ENCODE measurements around the gene TTLL13. TPM values are rescaled to one million over a fixed set of nuclear protein-coding genes. Genes with fewer than 3 reads are reported as not detected.
"Not testable (repeated sequence)": the region's sequence is repeated elsewhere in the genome, so short reads cannot be mapped to it uniquely, and the experiment has no call there.

Gene TTLL13
- total RNA-seq, 1 donor from 2014 or later = 0.16 TPM

DNA sequence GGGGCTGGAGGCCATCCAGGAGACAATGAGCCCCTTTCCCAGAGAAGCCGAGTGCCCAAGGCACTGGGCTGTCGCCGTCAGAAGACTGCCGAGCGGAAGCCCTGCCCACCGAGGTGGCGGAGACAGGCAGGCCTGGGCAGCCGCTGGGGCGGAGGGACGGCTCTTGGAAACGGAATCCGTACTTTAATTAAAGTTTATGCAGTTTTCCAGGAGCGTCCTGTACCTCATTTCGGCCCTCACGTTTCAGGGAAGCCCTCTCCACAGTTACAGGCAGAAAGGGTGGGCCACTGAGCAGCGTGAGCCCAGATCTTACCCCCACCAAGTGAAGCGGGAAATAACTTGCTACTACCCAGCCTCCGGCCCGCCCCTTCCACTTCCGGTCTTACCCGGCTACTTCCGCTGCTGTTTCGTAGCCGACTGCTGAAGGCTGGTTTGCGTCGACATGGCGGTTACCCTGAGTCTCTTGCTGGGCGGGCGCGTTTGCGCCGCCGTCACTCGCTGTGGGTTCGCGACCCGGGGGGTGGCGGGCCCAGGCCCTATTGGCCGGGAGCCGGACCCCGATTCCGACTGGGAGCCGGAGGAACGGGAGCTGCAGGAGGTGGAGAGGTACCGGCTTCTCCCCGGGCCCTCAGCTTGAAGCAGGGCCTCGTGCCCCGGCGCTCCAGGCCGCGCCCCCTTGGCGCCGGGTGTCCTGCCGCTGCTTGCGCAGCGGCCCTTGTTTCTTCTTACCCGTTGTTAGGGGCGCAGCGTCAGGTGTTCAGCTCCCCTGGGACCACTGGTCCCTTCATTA lies 16.1 kb downstream of the TTLL13 start, which contains the start of gene NGRN:
NGRN (plus strand) TSS at position 402 of the 790 bp plus-strand sequence; CDS start at position 443, 41 bp downstream.
- intact Hi-C loops (cut with DNase I) = loop anchor here (5.0 kb wide), 1 partner anchor 33 kb away; the partner anchor contains the start of genes CIB1 and GDPGP1
- DNase-seq (ENCODE audit: low spot score) = peak; percentile 99

DNA sequence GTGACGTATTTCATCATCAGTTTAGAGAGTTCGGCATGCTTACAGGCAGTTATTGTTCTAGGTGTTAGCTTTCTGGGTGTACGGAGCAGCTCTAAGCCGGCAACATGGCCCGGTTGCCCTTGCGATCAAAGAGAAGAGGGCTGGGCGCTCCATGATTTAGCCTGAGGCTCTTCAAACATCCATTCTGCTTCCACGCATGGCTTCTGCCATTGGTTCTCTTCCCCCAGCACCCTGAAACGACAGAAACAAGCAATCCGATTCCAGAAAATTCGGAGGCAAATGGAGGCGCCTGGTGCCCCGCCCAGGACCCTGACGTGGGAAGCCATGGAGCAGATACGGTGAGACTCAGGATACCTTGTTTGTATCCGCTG lies 16.7 kb downstream of the TTLL13 start:
- intact Hi-C loops (cut with DNase I) = loop anchor here (5.0 kb wide), 1 partner anchor 34 kb away; the partner anchor contains the start of genes CIB1 and GDPGP1
- no peak for DNase-seq (ENCODE audit: low spot score)

DNA sequence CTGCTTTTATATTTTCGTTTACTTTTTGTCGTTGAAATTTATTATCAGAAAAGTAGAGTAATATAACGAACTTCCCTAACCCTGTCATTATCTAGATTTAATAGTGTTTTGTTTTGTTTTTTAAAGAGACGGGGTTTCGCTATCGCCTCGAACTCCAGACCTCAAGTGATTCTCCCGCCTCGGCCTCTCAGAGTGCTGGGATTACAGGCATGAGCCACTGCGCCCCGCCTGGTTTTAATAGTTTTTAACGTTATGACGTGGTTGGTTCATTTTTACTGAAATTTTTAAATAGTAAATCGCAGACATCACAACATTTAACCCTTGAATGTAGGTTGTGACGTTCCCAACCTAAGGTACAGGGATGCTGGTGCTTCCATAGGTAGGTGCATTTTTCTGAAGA lies 17.1 kb downstream of the TTLL13 start:
- DNase-seq (ENCODE audit: low spot score) = no peak
- intact Hi-C loops (cut with DNase I) = loop anchor here (5.0 kb wide), 1 partner anchor 34 kb away; the partner anchor contains the start of genes CIB1 and GDPGP1

DNA sequence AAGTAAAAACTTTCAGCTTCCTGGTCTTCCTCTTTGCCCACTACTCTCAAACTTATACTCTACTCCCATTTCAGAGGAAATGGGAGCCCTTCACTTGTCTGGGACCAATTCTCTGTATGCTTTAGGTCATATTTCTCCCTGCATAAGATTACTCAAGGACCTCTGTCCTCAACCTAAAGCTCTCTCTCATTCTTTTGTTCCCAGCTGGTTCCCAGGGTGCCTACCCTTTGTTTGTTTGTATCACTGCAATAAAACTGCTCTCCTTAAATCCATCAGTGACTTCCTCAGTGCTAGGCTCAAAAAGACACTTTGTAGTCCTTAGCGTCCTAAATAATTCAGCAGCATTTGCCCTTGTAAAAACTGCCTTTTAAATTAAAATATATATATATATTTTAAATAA lies 19.1 kb downstream of the TTLL13 start:
- intact Hi-C loops (cut with DNase I) = loop anchor here (5.0 kb wide), 1 partner anchor 36 kb away; the partner anchor contains the start of genes CIB1 and GDPGP1

DNA sequence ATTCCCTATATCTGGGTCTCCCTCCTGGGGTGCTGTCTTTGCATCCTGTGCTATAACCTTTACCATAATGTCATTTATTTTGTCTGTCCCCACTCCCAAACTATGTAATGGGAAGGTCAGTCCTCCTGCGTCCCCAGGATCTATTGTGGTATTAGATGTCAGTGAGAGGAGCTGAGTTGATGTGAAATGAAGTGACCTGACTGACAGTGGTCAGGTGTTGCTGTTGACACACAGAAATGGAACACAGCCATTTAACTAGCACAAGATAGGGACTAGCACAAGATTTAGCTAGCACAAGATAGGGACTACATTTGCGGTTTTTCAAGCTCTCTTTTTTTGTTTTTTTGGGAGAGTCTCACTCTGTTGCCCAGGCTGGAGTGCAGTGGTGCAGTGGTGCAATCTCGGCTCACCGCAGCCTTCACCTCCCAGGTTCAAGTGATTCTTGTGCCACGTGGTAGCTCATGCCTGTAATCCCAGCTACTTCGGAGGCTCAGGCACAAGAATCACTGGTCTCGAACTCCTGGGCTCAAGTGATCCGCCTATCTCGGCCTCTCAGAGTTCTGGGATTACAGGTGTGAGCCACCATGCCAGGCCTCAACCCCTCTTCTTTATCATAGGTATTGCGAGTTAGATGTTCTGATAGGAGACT lies 21.3 kb downstream of the TTLL13 start:
- intact Hi-C loops (cut with DNase I) = no loop called here

More for the DNA sequence above, 19.1 kb downstream of the TTLL13 start:
- DNase-seq (ENCODE audit: low spot score) = no peak

DNA sequence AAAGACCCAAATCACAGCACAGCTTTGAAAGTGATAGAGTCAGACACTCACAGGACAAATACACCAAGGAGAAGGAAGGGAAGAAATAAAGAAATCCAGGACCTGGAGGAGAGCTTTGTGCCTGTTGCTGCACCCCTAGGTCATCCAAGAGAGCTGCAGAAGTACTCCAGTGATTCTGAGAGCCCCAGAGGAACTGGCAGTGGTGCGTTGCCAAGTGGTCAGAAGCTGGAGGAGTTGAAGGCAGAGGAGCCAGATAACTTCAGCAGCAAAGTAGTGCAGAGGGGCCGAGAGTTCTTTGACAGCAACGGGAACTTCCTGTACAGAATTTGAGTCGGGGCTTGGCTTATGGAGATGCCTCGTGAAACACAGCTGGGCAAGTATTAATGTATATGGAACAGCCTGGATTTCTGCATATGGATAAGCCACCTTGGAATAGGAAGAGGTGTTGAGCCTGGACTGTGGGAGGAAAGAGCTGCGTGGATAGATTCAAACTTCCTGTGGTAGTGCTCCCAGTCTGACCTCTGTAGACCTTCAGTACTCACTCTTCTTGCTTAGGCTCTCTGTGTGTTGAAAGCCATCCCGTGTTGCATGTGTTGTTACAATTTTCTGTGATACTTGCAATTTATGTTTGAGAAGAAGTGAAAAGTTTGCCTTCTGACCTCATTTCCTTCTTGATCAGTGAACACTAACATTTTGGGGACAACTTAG lies 22.3 kb downstream of the TTLL13 start:
- DNase-seq (ENCODE audit: low spot score) = no peak

More for the DNA sequence above, 21.3 kb downstream of the TTLL13 start:
- DNase-seq (ENCODE audit: low spot score) = no peak

DNA sequence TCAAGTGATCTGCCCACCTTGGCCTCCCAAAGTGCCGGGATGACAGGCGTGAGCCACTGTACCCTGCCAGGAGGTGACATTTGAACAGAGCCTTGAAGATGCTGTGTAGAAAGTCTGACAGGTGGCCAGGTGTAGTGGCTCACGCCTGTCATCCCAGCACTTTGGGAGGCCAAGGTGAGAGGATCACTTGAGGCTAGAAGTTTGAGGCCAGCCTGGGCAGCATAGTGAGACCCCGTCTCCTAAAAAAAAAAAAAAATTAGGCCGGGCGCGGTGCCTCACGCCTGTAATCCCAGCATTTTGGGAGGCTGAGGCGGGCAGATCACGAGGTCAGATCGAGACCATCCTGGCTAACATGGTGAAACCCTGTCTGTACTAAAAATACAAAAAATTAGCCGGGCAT lies 29.1 kb downstream of the TTLL13 start:
- intact Hi-C loops (cut with DNase I); DNase-seq (ENCODE audit: low spot score): not testable (repeated sequence)

More for the DNA sequence above, 22.3 kb downstream of the TTLL13 start:
- intact Hi-C loops (cut with DNase I) = no loop called here

DNA sequence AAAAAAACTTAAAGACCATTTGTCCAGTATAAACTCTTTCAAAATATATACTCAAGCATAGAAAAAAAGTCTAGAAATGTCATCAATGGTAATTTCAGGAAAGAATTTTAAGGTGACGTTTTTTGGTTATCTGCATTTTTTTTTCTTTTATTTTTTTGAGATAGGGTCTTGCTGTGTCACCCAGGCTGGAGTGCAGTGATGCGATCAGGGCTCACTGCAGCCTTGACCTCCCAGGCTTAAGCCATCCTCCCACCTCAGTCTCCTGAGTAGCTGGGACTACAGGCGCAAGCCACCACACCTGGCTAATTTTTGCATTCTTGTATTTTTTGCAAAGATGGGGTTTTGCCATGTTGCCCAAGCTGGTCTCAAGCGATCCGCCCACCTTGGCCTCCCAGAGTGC lies 31.4 kb downstream of the TTLL13 start:
- intact Hi-C loops (cut with DNase I); DNase-seq (ENCODE audit: low spot score): not testable (repeated sequence)

DNA sequence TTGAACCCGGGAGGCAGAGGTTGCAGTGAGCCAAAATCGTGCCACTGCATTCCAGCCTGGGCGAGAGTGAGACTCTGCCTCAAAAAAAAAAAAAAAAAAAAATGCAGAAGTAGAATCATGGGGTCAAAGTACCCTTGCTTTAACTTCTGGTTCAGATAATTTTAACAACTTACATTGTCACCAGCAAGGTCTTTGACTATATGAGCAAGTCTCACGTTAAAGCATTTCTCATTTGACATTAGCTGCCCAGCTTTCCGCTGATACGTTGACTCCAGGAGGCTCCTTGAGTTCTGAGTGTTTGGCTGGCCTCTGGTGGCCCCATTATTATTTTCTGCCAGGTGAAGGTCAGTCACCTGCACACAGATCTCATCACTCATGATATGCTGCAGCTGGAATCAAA lies 32.3 kb downstream of the TTLL13 start:
- intact Hi-C loops (cut with DNase I); DNase-seq (ENCODE audit: low spot score): not testable (repeated sequence)

DNA sequence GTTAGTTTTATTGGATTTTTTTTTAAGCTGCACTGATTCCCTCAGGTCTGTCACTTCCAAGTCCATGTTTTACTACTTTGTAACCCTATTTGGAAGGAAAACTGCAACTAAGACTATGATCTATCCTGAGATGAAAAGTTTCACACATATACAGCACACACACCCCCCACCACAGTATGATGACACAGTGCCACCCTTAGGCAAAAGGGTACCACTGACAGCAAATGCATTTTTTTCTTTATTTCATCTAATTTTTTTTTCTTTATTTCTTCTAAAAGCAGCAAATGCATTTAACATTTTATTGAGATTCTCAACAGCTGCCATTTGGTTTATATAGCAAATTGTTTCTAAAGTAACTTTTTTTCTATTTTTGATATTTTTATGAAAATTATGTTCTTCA lies 37.3 kb downstream of the TTLL13 start:
- no peak for DNase-seq (ENCODE audit: low spot score)
- intact Hi-C loops (cut with DNase I) = no loop called here

DNA sequence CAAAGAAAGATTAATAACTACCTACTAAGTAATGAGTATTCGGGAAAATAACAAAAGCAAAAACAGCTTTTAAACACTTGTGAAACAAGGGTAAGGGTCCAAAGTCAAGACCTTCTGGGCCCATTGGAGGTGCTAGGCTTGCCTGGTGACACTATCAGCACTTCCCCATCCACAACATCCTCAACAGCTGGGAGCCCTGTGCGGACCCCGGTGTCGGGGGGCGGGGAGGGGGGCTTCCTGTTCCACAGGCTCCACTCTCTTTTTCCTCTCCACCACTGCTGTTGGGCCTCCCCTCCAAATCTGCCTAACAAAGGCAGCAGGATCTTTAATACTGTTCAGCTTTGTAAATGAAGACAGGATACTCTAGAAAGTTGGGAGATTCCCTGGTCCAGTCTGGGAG lies 37.7 kb downstream of the TTLL13 start:
- intact Hi-C loops (cut with DNase I) = no loop called here

DNA sequence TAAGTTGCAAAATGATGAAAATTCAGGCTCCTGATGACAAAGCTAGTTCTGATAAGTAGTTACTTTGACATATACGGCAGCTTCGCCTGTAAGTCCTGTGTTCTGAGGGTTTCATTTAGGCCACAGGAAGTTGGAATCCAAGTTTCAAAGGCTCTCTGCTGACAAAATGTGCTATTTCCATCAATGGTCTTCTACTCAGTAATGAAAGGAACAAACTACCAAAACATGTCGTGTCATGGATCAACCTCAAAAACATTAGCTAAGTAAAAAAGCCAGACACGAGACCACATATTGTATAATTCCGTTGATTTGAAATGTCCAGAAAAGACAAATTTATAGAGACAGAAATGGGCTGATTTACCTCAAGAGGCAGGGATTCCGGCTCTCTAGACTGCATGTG lies 38.6 kb downstream of the TTLL13 start:
- intact Hi-C loops (cut with DNase I) = no loop called here

More for the DNA sequence above, 37.7 kb downstream of the TTLL13 start:
- no peak for DNase-seq (ENCODE audit: low spot score)

DNA sequence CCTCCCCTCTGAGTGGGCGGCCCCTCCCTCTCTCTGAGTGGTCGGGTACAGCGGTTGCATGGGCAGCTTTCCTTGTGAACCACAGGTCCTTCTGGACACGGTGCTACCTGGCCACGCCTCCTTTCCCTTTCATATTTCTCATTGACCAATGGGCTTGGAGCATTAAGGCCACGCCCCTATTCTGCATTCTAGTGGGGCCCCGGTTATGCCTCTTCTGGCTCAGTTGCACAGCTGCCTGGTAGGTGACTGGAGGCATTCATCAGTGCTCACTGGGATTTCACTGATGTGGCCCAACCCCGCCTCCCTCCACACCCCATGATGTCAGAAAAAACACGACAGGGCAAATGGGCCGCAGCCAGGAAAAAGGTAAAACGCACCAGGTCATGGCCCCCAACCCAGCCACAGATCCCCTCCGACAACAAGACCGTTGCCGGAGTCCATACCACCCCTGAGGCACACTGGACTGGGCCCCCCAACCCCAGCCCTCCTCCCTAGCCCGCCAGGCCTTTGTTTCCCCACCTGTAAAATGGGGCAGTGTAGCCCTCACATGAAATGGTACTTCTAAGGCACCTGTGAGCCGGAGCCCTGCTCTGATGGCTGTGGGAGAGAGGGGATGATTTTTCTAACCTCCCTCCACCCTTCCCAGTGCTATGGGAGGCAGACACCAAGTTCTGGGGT lies 42.5 kb downstream of the TTLL13 start:
- DNase-seq (ENCODE audit: low spot score) = no peak
- intact Hi-C loops (cut with DNase I) = no loop called here

More for the DNA sequence above, 38.6 kb downstream of the TTLL13 start:
- DNase-seq (ENCODE audit: low spot score) = no peak

DNA sequence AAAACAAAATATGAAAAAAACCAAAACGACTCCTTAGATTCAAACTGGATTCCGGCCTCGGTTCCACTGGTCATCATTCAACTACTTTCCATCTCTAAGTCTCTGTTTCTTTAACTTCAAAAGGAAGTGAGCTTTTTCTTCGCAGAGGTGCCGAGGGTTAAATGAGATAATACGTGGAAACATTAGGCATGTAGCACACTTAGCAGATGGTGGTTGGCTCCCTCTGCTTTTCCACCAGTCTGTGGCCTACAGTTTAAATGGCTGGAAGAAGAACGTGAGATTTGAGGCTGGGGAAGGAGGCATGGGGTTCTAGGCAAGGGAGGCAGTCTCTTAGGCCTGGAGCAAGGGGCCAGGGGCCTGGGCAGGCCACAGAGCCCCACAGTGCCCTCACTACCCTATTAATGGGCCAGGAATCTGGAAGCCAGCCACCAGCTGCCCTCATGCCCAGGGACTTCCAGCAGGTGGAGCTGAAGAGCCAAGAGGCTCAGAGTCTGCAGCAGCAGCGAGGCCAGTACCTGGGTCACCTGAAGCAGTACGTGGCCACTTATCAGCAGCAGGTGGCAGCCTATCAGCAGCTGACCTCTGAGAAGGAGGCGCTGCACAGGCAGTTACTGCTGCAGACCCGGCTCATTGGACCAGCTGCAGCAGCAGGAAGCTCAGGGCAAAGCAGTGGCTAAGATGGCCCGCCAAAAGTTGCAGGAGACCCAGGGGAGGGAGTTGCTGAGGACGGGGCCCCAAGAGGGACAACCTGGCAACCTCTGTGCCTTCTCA lies 43.9 kb downstream of the TTLL13 start:
- intact Hi-C loops (cut with DNase I) = not testable (repeated sequence)
- peak; percentile 87 for DNase-seq (ENCODE audit: low spot score)

DNA sequence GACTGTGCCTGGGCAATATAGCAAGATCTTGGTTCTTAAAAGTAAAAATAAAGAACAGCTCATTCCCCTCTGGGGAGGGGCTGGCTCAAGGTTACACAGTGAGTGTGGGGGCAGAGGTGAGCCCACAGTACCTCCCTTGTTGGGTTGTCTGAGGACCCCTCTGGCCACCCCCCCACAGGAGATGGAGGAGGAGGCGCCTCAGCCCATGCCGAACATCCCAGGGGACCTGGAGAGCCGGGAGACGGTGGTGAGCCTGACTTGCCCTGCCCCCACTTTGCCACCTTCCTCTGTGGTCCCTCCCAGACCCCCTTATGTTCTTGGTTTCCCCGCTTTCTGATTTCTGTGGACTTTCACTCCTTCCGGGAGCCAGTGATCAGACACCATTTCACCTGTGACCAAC lies 44.8 kb downstream of the TTLL13 start:
- no peak for DNase-seq (ENCODE audit: low spot score)
- intact Hi-C loops (cut with DNase I) = no loop called here

DNA sequence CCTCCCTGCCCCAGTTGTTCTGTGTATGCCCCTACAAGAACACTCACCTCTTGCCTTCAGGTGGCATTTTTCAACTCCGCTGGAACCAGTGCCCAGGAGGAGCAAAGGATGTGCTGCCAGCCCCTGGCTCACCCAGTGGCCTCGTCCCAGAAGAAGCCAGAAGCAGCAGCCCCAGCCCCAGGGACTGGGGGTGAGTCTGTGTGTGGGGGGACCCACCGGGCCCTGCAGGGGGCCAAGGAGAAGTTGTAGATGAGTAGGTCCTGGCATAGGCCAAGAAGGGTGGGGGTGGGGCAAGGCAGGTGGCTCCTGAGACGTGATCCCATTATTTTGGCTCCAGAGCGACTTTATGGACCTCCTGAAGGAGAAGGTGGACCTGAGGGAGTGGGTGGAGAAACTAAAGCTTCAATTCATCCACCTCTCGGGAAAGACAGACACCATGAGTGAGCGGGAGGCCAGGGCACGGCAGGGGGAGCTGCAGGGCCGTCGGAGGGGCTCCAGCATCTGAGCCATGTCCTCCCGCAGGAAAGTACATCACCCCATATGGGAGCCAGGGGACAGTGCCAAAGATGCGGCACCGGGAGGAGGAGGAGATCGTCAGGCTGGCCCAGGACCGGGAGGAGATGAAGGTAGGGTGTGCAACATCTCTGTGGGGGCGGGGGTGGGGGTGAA lies 45.4 kb downstream of the TTLL13 start:
- no peak for DNase-seq (ENCODE audit: low spot score)
- intact Hi-C loops (cut with DNase I) = no loop called here

DNA sequence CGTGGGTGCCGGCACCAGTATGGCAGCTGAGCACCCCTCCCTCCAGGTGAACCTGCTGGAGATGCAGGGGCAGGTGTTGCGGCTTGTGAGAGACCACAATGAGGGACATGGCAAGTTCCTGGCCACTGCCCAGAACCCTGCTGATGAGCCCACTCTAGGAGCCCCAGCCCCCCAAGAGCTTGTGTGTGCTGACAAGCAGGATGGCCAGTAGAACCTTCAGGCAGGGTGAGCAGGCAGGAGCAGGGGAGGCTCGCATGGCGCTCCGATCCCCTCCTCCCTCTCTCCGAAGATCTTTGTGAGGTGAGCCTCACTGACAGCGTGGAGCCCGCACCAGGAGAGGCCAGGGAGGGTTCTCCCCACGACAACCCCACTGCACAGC lies 45.9 kb downstream of the TTLL13 start:
- intact Hi-C loops (cut with DNase I) = no loop called here
- no peak for DNase-seq (ENCODE audit: low spot score)

DNA sequence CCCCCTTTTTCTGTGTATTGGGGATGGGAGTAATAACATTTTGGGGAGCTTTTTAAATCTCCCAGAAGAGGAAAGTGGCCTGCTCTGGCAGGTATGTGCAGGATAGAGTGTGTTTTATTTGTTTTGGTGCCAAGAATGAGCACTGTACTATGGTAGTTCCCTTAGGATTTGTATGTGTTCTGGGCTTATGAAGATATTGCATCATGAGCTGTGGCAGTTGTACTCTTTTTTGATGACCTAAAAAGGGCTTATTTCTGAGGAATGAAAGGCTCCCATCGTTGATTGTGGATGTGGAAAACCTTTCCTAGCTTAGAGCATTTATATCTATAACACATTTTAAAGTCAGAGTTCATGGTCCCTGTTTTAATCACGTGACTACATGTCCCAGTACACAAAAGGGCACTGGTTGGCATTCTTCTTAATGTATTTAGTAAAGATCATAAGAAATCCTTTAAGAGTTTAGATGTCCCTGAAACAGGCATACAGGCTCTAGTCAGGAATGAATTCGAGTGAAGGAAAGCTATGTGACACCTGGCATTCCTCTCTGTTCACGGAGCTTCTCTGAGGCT lies 47.0 kb downstream of the TTLL13 start:
- DNase-seq (ENCODE audit: low spot score); intact Hi-C loops (cut with DNase I): not testable (repeated sequence)
